CD4-positive, alpha-beta memory T cell (primary cell): ENCODE measurements around the gene SPANXC. TPM values are rescaled to one million over a fixed set of nuclear protein-coding genes. Genes with fewer than 3 reads are reported as not detected.
"Not testable (repeated sequence)": the region's sequence is repeated elsewhere in the genome, so short reads cannot be mapped to it uniquely, and the experiment has no call there.

ENCODE experiments used
- CTCF ChIA-PET: fragments of 350-600 bp; sonication (Branson Sonifier 250); formaldehyde crosslinking; loops from one replicate; lab custom pipeline; 2021; ENCODE audit warnings: inconsistent platforms; ENCODE audit not compliant: partially characterized antibody; lab: Charles Lee
- POLR2A ChIA-PET: fragments of 350-600 bp; sonication (Branson Sonifier 250); formaldehyde crosslinking; loops from one replicate; lab custom pipeline; 2021; ENCODE audit not compliant: partially characterized antibody; lab: Charles Lee
- DNase-seq, 5 donors: peaks; one replicate each; pipeline versions ENCODE4 v3.0.0 to v3.0.0-alpha.2; 2020 to 2022; ENCODE audit warnings: mixed read lengths in 1 of 5
- H3K27ac ChIP-seq: one replicate; pipeline ENCODE4 v1.7.0; 2013; ENCODE audit warnings: low read depth, low read length
- H3K27me3 ChIP-seq: 2 replicates; pipeline ENCODE4 v1.7.0; 2013; ENCODE audit warnings: mild to moderate bottlenecking, low read length, moderate library complexity; ENCODE audit not compliant: insufficient read depth
- H3K36me3 ChIP-seq: 2 replicates; pipeline ENCODE4 v1.7.0; 2013; ENCODE audit warnings: mild to moderate bottlenecking, low read length, moderate library complexity; ENCODE audit not compliant: insufficient read depth
- H3K4me1 ChIP-seq: 2 replicates; pipeline ENCODE4 v1.7.0; 2013; ENCODE audit warnings: mild to moderate bottlenecking, low read length, moderate library complexity; ENCODE audit not compliant: insufficient read depth
- H3K4me3 ChIP-seq, 2 donors: one replicate each; pipeline ENCODE4 v1.7.0; 2013; ENCODE audit warnings: low read length in 2 of 2, mild to moderate bottlenecking in 1 of 2
- H3K9me3 ChIP-seq, 2 donors: one replicate each; pipeline ENCODE4 v1.7.0; 2013; ENCODE audit warnings: low read length in 2 of 2, control low read depth in 1 of 2; ENCODE audit not compliant: control insufficient read depth in 1 of 2
- H3K27ac Mint-ChIP-seq, 7 donors: one replicate each; pipeline ENCODE4 v1.8.0; 2020 to 2021; ENCODE audit warnings: mixed read lengths in 7 of 7, mild to moderate bottlenecking in 6 of 7, inconsistent platforms in 3 of 7, moderate library complexity in 3 of 7
- H3K27me3 Mint-ChIP-seq, 2 donors: one replicate each; pipeline ENCODE4 v1.8.0; 2020 to 2021; ENCODE audit warnings: mixed read lengths in 2 of 2
- H3K36me3 Mint-ChIP-seq, 2 donors: one replicate each; pipeline ENCODE4 v1.8.0; 2020 to 2021; ENCODE audit warnings: mixed read lengths in 2 of 2, inconsistent platforms in 1 of 2, mild to moderate bottlenecking in 1 of 2
- H3K4me1 Mint-ChIP-seq, 4 donors: one replicate each; pipeline ENCODE4 v1.8.0; 2020 to 2021; ENCODE audit warnings: mixed read lengths in 4 of 4, mild to moderate bottlenecking in 1 of 4
- H3K4me3 Mint-ChIP-seq, 8 donors: one replicate each; pipeline ENCODE4 v1.8.0; 2020 to 2021; ENCODE audit warnings: mixed read lengths in 8 of 8, mild to moderate bottlenecking in 7 of 8, moderate library complexity in 6 of 8, inconsistent platforms in 3 of 8
- H3K9me3 Mint-ChIP-seq, 8 donors: one replicate each; pipeline ENCODE4 v1.8.0; 2020 to 2021; ENCODE audit warnings: mixed read lengths in 8 of 8, mild to moderate bottlenecking in 5 of 8, inconsistent platforms in 3 of 8, moderate library complexity in 1 of 8
- intact Hi-C: fragments of 100-400 bp; cut with micrococcal nuclease; formaldehyde crosslinking; loops from one replicate; pipeline ENCODE4 v1.15.1; 2023
- polyA plus RNA-seq, 2 donors: library from polyadenylated mRNA; unstranded; fragments of 300-500 nt; fragmentation: Illumina TruSeq; gene quantifications; one replicate each; pipeline ENCODE4 v1.2.3, GENCODE V29; 2021
- total RNA-seq, 2 experiments: library from RNA; stranded (reverse); gene quantifications; one replicate each; pipeline ENCODE4 v1.2.3, GENCODE V29; 2021

The SPANXC gene, protein sequence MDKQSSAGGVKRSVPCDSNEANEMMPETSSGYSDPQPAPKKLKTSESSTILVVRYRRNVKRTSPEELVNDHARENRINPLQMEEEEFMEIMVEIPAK
- not detected for total RNA-seq
- polyA plus RNA-seq, result not detected

GRCh38 chrX:141242417-141242816 is at the start of gene SPANXC:
TSS of gene SPANXC (minus strand) at chrX:141242517. CDS start at chrX:141242457, 60 bp downstream.
- H3K9me3 Mint-ChIP-seq, CTCF ChIA-PET, H3K27ac Mint-ChIP-seq, H3K36me3 Mint-ChIP-seq, H3K4me1 ChIP-seq, H3K9me3 ChIP-seq, H3K4me3 Mint-ChIP-seq, H3K27me3 ChIP-seq, H3K36me3 ChIP-seq, intact Hi-C loops, H3K27me3 Mint-ChIP-seq, DNase-seq, H3K27ac ChIP-seq, H3K4me1 Mint-ChIP-seq, H3K4me3 ChIP-seq, POLR2A ChIA-PET: not testable (repeated sequence)

GRCh38 chrX:141279476-141279875 is 37.2 kb upstream of the SPANXC start:
- Histone ChIP-seq H3K36me3 (no peaks in the 10 kb centered on the region), H3K27ac (no peak overlapping the region), H3K4me1 (no peaks in the 10 kb centered on the region), H3K9me3 (no peaks in the 10 kb centered on the region), H3K27me3 (no peaks in the 10 kb centered on the region), H3K4me3 (no peak overlapping the region)
- no peaks in the 10 kb centered on the region for H3K27me3 Mint-ChIP-seq
- H3K36me3 Mint-ChIP-seq, result no peaks in the 10 kb centered on the region
- DNase-seq, result no peak
- ChIA-PET CTCF (interaction anchor here (1.4 kb wide), 1 partner anchor 361 kb away, joined by 4 read pairs; no protein-coding TSS in a partner anchor), POLR2A (no interaction called here)
- no peak overlapping the region for H3K4me3 Mint-ChIP-seq
- H3K27ac Mint-ChIP-seq, result no peak overlapping the region
- H3K4me1 Mint-ChIP-seq, result no peaks in the 10 kb centered on the region
- intact Hi-C loops, result no loop called here
- H3K9me3 Mint-ChIP-seq, result peaks cover 0 to 3% (median 0%) of the 10 kb centered on the region in 8 donors

GRCh38 chrX:141278306-141278705 is 36.0 kb upstream of the SPANXC start:
- peak in 2 of 5 donors; percentile 2 to 4 for DNase-seq
- Histone ChIP-seq H3K27ac (no peak overlapping the region), H3K4me1 (no peaks in the 10 kb centered on the region), H3K9me3 (no peaks in the 10 kb centered on the region), H3K36me3 (no peaks in the 10 kb centered on the region), H3K4me3 (no peak overlapping the region), H3K27me3 (no peaks in the 10 kb centered on the region)
- no peaks in the 10 kb centered on the region for H3K4me1 Mint-ChIP-seq
- intact Hi-C loops, result no loop called here
- H3K36me3 Mint-ChIP-seq, result no peaks in the 10 kb centered on the region
- H3K4me3 Mint-ChIP-seq, result no peak overlapping the region
- H3K27ac Mint-ChIP-seq, result no peak overlapping the region
- CTCF ChIA-PET, result interaction anchor here (1.4 to 1.6 kb wide), 2 partner anchors 360 to 512 kb away, joined by 4 read pairs; no protein-coding TSS in a partner anchor
- no peaks in the 10 kb centered on the region for H3K27me3 Mint-ChIP-seq
- H3K9me3 Mint-ChIP-seq, result no peaks in the 10 kb centered on the region
- POLR2A ChIA-PET, result no interaction called here

- Histone ChIP-seq H3K36me3 (no peaks in the 10 kb centered on the region), H3K4me3 (no peak overlapping the region), H3K27ac (no peak overlapping the region), H3K9me3 (no peaks in the 10 kb centered on the region), H3K4me1 (no peaks in the 10 kb centered on the region), H3K27me3 (no peaks in the 10 kb centered on the region)
- Mint-ChIP-seq H3K36me3 (no peaks in the 10 kb centered on the region), H3K4me3 (no peak overlapping the region), H3K9me3 (peaks cover 0 to 12% (median under 1%) of the 10 kb centered on the region in 8 donors), H3K4me1 (no peaks in the 10 kb centered on the region), H3K27me3 (no peaks in the 10 kb centered on the region), H3K27ac (no peak overlapping the region)
- ChIA-PET CTCF (no interaction called here), POLR2A (no interaction called here)
- intact Hi-C loops, result no loop called here
- DNase-seq, result no peak
Observed at GRCh38 chrX:141258080-141258479, 15.8 kb upstream of the SPANXC start.

GRCh38 chrX:141221611-141222010 is 20.7 kb downstream of the SPANXC start:
- Mint-ChIP-seq H3K36me3 (no peaks in the 10 kb centered on the region), H3K27me3 (no peaks in the 10 kb centered on the region), H3K9me3 (peaks cover 0 to 13% (median 3%) of the 10 kb centered on the region in 8 donors), H3K27ac (no peak overlapping the region), H3K4me1 (no peaks in the 10 kb centered on the region), H3K4me3 (no peak overlapping the region)
- H3K4me1 ChIP-seq, result no peaks in the 10 kb centered on the region
- ChIA-PET POLR2A (no interaction called here), CTCF (no interaction called here)
- no peak overlapping the region for H3K4me3 ChIP-seq
- H3K27ac ChIP-seq, result no peak overlapping the region
- no peaks in the 10 kb centered on the region for H3K27me3 ChIP-seq
- no peaks in the 10 kb centered on the region for H3K36me3 ChIP-seq
- H3K9me3 ChIP-seq, result no peaks in the 10 kb centered on the region
- intact Hi-C loops, result no loop called here
- DNase-seq, result no peak

- DNase-seq, result no peak
- Histone ChIP-seq H3K4me1 (no peaks in the 10 kb centered on the region), H3K9me3 (no peaks in the 10 kb centered on the region), H3K4me3 (no peak overlapping the region), H3K36me3 (no peaks in the 10 kb centered on the region), H3K27ac (no peak overlapping the region), H3K27me3 (no peaks in the 10 kb centered on the region)
- intact Hi-C loops, result no loop called here
- ChIA-PET POLR2A (no interaction called here), CTCF (no interaction called here)
- H3K27me3 Mint-ChIP-seq, result no peaks in the 10 kb centered on the region
- H3K9me3 Mint-ChIP-seq, result peaks cover 0 to 8% (median 1%) of the 10 kb centered on the region in 8 donors
- no peaks in the 10 kb centered on the region for H3K36me3 Mint-ChIP-seq
- H3K4me1 Mint-ChIP-seq, result no peaks in the 10 kb centered on the region
- H3K4me3 Mint-ChIP-seq, result no peak overlapping the region
- no peak overlapping the region for H3K27ac Mint-ChIP-seq
Observed at GRCh38 chrX:141220342-141221008, 21.8 kb downstream of the SPANXC start.

DNA sequence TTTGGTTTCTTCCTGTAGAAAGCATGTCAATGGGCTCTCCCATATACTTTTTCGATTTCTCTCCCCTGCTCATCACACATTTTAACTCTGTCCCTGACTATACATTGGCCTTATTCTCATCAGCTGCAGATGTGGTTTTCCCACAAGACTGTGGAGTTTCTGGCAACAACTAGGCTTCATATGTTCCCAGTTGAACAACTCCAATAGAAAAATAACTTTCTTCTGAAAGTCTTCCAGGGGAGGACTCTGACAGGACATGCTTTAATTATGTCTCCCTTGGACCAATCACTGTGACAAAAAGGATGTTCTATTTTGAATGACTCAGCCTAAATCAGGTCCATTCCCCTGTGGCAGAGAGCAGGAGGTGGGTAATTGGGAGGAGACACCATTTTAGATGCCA is 28.1 kb downstream of the SPANXC start:
- POLR2A ChIA-PET, result no interaction called here
- Histone ChIP-seq H3K9me3 (no peaks in the 10 kb centered on the region), H3K36me3 (no peaks in the 10 kb centered on the region)

More for the DNA sequence above, 28.1 kb downstream of the SPANXC start:
- Mint-ChIP-seq H3K4me1 (no peaks in the 10 kb centered on the region), H3K36me3 (no peaks in the 10 kb centered on the region), H3K27me3 (no peaks in the 10 kb centered on the region), H3K9me3 (peaks cover 0 to 3% (median 0%) of the 10 kb centered on the region in 8 donors), H3K4me3 (no peak overlapping the region), H3K27ac (no peak overlapping the region)
- no peak overlapping the region for H3K27ac ChIP-seq
- no peaks in the 10 kb centered on the region for H3K4me1 ChIP-seq
- intact Hi-C loops, result no loop called here
- no peaks in the 10 kb centered on the region for H3K27me3 ChIP-seq
- no peak for DNase-seq
- CTCF ChIA-PET, result no interaction called here
- no peak overlapping the region for H3K4me3 ChIP-seq
